ENCODE results near the gene PRPF38B. TPM values are rescaled to one million over a fixed set of nuclear protein-coding genes. Genes with fewer than 3 reads are reported as not detected.

PRPF38B gene
- total and polyA plus RNA-seq, 2 of the 8 experiments (the other 6 are each of a cell fraction or from before 2014, with no cell fraction given): 16.6 to 50.6 TPM

- POLR2A ChIA-PET (ENCODE audit: partially characterized antibody): no interaction called here
- Histone ChIP-seq H3K23me2 (ENCODE audit: low read depth, low read length) (peaks cover 4% of the 10 kb centered on the region; the same call in 1 of the 2 replicates), H2BK12ac (ENCODE audit: low read depth, low read length) (no peak overlapping the region), H3K9me3 (ENCODE audit: insufficient read depth in 2 of 2, low read depth in 1 of 2, low read length in 1 of 2) (peaks cover 0 to 5% of the 10 kb centered on the region in 2 experiments; a peak in 1 of 4 replicates), H2AFZ (ENCODE audit: low read length) (no peak overlapping the region), H3K4me3 (ENCODE audit: extremely low read depth in 1 of 4, insufficient read depth in 2 of 4, low read depth in 3 of 4, low read length in 4 of 4) (no peak overlapping the region), H4K5ac (ENCODE audit: insufficient read length, low read depth, low read length) (no peak overlapping the region), H3K23ac (ENCODE audit: insufficient read length) (no peak overlapping the region), H3K27me3 (replicated peaks in 1 of 4; ENCODE audit: control insufficient read depth in 3 of 4, extremely low read depth in 1 of 4, insufficient read depth in 3 of 4, low read length in 3 of 4) (peaks cover 0 to 12% (median 7%) of the 10 kb centered on the region in 4 experiments; a peak in 4 of 7 replicates), H3K14ac (ENCODE audit: insufficient read length) (no peak overlapping the region), H3K36me3 (ENCODE audit: control insufficient read depth in 2 of 4, insufficient read depth in 4 of 4, low read length in 3 of 4) (no peaks in the 10 kb centered on the region), H3K79me1 (ENCODE audit: low read depth, low read length) (no peaks in the 10 kb centered on the region), H3K18ac (ENCODE audit: extremely low read depth, low read length) (no peak overlapping the region), H3K9ac (replicated peaks in 1 of 4; ENCODE audit: extremely low read depth in 1 of 4, low read depth in 3 of 4, low read length in 3 of 4) (no peak overlapping the region), H2BK15ac (ENCODE audit: low read length) (no peak overlapping the region), H3K4ac (replicated peaks; ENCODE audit: insufficient read length, low read depth, low read length) (no peak overlapping the region), H3K4me2 (ENCODE audit: insufficient read depth in 1 of 2, low read depth in 2 of 2, low read length in 2 of 2) (no peak overlapping the region), H2BK5ac (ENCODE audit: low read depth, low read length) (no peak overlapping the region), H3K56ac (replicated peaks; ENCODE audit: insufficient read length, low read depth, low read length) (no peak overlapping the region), H4K8ac (ENCODE audit: extremely low read depth, insufficient read depth, low read length) (no peak overlapping the region), H4K91ac (replicated peaks; ENCODE audit: insufficient read length, low read length) (no peak overlapping the region), H3K79me2 (ENCODE audit: control insufficient read depth in 1 of 2, insufficient read depth in 2 of 2, low read length in 2 of 2) (no peaks in the 10 kb centered on the region), H3K27ac (ENCODE audit: low read depth, low read length) (no peak overlapping the region), H3K4me1 (replicated peaks in 1 of 4; ENCODE audit: control insufficient read depth in 3 of 4, insufficient read depth in 4 of 4, low read length in 3 of 4) (peaks cover 0 to 4% (median 0%) of the 10 kb centered on the region in 4 experiments; a peak in 1 of 7 replicates), H2BK120ac (replicated peaks; ENCODE audit: low read depth, low read length) (no peak overlapping the region), H2AK5ac (ENCODE audit: low read depth, low read length) (no peak overlapping the region), H2BK20ac (ENCODE audit: low read length) (no peak overlapping the region), H4K20me1 (replicated peaks in 1 of 2; ENCODE audit: control insufficient read depth in 1 of 2, insufficient read depth in 2 of 2, low read length in 2 of 2) (no peaks in the 10 kb centered on the region)
- CTCF ChIA-PET (ENCODE audit: partially characterized antibody): no interaction called here
- no peak for FAIRE-seq
- DNase-seq (ENCODE audit: low read depth in 1 of 2, low spot score in 2 of 2): no peak
- 96% methylated on average over 1 of the region's 1 CpG; no CpG with 5 or more reads in 1 of the 2 experiments for WGBS, 2 experiments (ENCODE audit: extremely low coverage in 1 of 2, insufficient coverage in 1 of 2, insufficient read length in 1 of 2, insufficient replicate concordance in 2 of 2, low coverage in 1 of 2, low lambda C conversion rate in 2 of 2, missing lambda C conversion rate in 1 of 2)
- no peak for TF ChIP-seq E2F6 (IDR thresholded peaks at IDR 0.05)
- TF ChIP-seq HDAC6 (IDR thresholded peaks at IDR 0.05; ENCODE audit: low read depth, low read length): no peak
- no peak for TF ChIP-seq POLR2A (IDR thresholded peaks at IDR 0.05; ENCODE audit: control extremely low read depth in 1 of 2, low read depth in 2 of 2, low read length in 2 of 2)
- TF ChIP-seq, protein P1, sequence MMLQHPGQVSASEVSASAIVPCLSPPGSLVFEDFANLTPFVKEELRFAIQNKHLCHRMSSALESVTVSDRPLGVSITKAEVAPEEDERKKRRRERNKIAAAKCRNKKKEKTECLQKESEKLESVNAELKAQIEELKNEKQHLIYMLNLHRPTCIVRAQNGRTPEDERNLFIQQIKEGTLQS (IDR thresholded peaks at IDR 0.05; ENCODE audit: insufficient read depth, low read depth, low read length): no peak
- TF ChIP-seq SIX5 (IDR thresholded peaks at IDR 0.05; ENCODE audit: low read depth, low read length): no peak
- no peak for TF ChIP-seq SRF (IDR thresholded peaks at IDR 0.05; ENCODE audit: low read depth, low read length)
- no peak for TF ChIP-seq TEAD4 (IDR thresholded peaks at IDR 0.05; ENCODE audit: low read depth, low read length)
- TF ChIP-seq YY1 (IDR thresholded peaks at IDR 0.05; ENCODE audit: low read depth, low read length): no peak
- no peak for TF ChIP-seq SP2 (IDR thresholded peaks at IDR 0.05; ENCODE audit: low read length)
- TF ChIP-seq RNF2 (IDR thresholded peaks at IDR 0.05; ENCODE audit: borderline replicate concordance, low read depth, low read length, missing control alignments, poor library complexity, severe bottlenecking): no peak
- TF ChIP-seq, protein P2, sequence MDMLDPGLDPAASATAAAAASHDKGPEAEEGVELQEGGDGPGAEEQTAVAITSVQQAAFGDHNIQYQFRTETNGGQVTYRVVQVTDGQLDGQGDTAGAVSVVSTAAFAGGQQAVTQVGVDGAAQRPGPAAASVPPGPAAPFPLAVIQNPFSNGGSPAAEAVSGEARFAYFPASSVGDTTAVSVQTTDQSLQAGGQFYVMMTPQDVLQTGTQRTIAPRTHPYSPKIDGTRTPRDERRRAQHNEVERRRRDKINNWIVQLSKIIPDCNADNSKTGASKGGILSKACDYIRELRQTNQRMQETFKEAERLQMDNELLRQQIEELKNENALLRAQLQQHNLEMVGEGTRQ (IDR thresholded peaks at IDR 0.05; ENCODE audit: low read length): no peak
- TF ChIP-seq ZNF274 (IDR thresholded peaks at IDR 0.05; ENCODE audit: borderline replicate concordance, extremely low read depth, low read length): no peak
These were observed 26.3 kb upstream of the PRPF38B start for GRCh38 chr1:108665771-108666170.

Data from H1 (cell line).